ENCODE measurements around the gene NFXL1. TPM values are rescaled to one million over a fixed set of nuclear protein-coding genes. Genes with fewer than 3 reads are reported as not detected.

The NFXL1 gene
- polyA plus RNA-seq, 2 of the 4 experiments (the other 2 are of a cell fraction): 7.1 to 15.7 TPM

DNA sequence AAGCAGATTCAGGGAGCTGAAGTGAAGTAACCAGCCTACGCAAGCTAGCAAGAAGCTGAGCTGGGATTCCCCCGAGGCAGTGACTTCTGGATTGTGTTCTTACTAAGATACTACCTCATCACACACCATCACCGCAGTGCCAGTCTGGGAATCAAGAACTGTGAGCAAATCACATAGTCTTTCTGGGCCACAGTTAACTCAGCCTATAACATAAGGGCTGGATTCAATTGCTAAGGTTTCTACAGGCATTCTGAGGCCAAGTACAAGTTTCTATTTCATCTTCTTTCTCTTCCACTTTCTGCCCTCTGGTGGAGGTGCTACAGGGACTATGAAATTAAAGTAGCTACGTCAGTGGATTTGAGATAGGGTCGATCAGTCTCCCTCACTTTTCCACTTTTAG is 75.1 kb downstream of the NFXL1 start:
- H3K27ac ChIP-seq: no peak overlapping the region
- WGBS (ENCODE audit: missing lambda C conversion rate): 91% methylated on average over 5 of the region's 5 CpGs
- H3K4me2 ChIP-seq: no peak overlapping the region
- H3K4me3 ChIP-seq: no peak overlapping the region
- ChIA-PET POLR2A (no interaction called here), CTCF (interaction anchor here (0.7 to 1.5 kb wide), 3 partner anchors 8 to 180 kb away, joined by 3 to 4 read pairs (median 3); no protein-coding TSS in a partner anchor)
- FAIRE-seq: no peak
- H3K4me1 ChIP-seq: 0 out of 3 replicates have a peak, but pooled peaks cover 3% of the 10 kb centered on the region
- no peak for TF ChIP-seq BHLHE40 (IDR thresholded peaks at IDR 0.05; ENCODE audit: low read depth, low read length)
- no peak for TF ChIP-seq FOXS1 (CRISPR knock-in tag; IDR thresholded peaks at IDR 0.05)
- TF ChIP-seq, protein P1, sequence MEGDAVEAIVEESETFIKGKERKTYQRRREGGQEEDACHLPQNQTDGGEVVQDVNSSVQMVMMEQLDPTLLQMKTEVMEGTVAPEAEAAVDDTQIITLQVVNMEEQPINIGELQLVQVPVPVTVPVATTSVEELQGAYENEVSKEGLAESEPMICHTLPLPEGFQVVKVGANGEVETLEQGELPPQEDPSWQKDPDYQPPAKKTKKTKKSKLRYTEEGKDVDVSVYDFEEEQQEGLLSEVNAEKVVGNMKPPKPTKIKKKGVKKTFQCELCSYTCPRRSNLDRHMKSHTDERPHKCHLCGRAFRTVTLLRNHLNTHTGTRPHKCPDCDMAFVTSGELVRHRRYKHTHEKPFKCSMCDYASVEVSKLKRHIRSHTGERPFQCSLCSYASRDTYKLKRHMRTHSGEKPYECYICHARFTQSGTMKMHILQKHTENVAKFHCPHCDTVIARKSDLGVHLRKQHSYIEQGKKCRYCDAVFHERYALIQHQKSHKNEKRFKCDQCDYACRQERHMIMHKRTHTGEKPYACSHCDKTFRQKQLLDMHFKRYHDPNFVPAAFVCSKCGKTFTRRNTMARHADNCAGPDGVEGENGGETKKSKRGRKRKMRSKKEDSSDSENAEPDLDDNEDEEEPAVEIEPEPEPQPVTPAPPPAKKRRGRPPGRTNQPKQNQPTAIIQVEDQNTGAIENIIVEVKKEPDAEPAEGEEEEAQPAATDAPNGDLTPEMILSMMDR (IDR thresholded peaks at IDR 0.05): no peak
- no peak for TF ChIP-seq POLR2A (IDR thresholded peaks at IDR 0.05; ENCODE audit: low read length)
- TF ChIP-seq HOXA7 (CRISPR knock-in tag; IDR thresholded peaks at IDR 0.05): no peak
- TF ChIP-seq CEBPB (IDR thresholded peaks at IDR 0.05): no peak
- no peak for TF ChIP-seq NFE2L2 (conservative IDR thresholded peaks at IDR 0.05; ENCODE audit: low read length)
- no peak for TF ChIP-seq EHMT2 (IDR thresholded peaks at IDR 0.05; ENCODE audit: low read depth)
- TF ChIP-seq, protein P2, sequence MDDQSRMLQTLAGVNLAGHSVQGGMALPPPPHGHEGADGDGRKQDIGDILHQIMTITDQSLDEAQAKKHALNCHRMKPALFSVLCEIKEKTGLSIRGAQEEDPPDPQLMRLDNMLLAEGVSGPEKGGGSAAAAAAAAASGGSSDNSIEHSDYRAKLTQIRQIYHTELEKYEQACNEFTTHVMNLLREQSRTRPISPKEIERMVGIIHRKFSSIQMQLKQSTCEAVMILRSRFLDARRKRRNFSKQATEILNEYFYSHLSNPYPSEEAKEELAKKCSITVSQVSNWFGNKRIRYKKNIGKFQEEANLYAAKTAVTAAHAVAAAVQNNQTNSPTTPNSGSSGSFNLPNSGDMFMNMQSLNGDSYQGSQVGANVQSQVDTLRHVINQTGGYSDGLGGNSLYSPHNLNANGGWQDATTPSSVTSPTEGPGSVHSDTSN (IDR thresholded peaks at IDR 0.05): no peak
- peak in 1 of 2 experiments; percentile 1 for DNase-seq (ENCODE audit: low read depth in 1 of 2, low spot score in 1 of 2)
- H3K9me3 ChIP-seq: no peaks in the 10 kb centered on the region
- ATAC-seq: no peak

DNA sequence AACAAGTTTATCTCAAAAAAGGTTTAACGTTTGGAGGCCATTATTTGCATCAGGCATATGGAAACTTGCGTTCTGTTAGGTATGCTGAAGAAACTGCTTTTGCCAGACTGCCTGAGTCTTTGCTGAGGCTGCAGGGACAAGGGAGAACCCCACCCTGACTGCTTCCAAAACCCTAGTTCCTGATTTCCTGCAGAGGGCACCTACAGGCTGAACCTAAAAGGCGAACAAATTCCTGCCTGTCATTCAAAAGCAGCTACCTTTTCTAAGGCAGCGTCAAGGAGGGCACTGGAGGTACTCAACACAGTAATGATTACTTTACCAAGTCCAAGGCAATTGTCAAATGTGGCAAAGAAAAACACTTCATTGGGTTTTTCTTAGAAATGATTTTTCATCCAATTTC is 75.9 kb downstream of the NFXL1 start:
- no peak for DNase-seq (ENCODE audit: low read depth in 1 of 2, low spot score in 1 of 2)
- H3K4me3 ChIP-seq: no peak overlapping the region
- no peak overlapping the region for H3K4me2 ChIP-seq
- ChIA-PET CTCF (no interaction called here), POLR2A (no interaction called here)
- 0 out of 3 replicates have a peak, but pooled peaks cover 3% of the 10 kb centered on the region for H3K4me1 ChIP-seq
- H3K27ac ChIP-seq: no peak overlapping the region
- peaks cover 2% of the 10 kb centered on the region; the same call in 1 of the 3 replicates for H3K9me3 ChIP-seq
- WGBS (ENCODE audit: missing lambda C conversion rate): 79% methylated on average over 4 of the region's 4 CpGs
- ATAC-seq: no peak
- FAIRE-seq: no peak
- TF ChIP-seq HOXB13 (CRISPR knock-in tag; IDR thresholded peaks at IDR 0.05; ENCODE audit: low read depth) (no peak), HEYL (CRISPR knock-in tag; IDR thresholded peaks at IDR 0.05) (no peak), ZNF302 (CRISPR knock-in tag; IDR thresholded peaks at IDR 0.05) (no peak), GATA3 (IDR thresholded peaks at IDR 0.05; ENCODE audit: borderline replicate concordance) (no peak), CHD2 (IDR thresholded peaks at IDR 0.05; ENCODE audit: low read length, partially characterized antibody) (no peak), MYC (IDR thresholded peaks at IDR 0.05; ENCODE audit: borderline replicate concordance, low read length) (no peak)

DNA sequence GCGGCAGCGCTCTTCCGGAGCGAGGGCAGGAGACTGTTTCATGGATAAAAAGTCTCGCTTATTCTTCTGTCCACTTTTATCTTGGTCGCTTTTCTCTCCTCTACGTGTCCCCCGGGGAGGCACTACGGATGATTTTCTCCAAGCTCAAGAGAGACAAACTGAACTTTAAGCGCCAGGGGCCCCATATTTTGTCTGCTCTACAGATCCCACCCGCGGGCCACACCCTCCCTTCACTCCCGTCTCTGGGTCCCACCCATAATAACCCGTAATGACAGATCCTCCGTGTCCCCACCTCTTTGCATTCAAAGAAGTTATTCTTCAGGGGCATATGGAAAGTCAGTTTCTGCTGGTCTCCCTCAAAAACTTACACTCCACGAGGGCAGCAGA is 76.5 kb downstream of the NFXL1 start, which contains the start of gene CORIN:
Gene CORIN, minus strand, starts transcription at position 160 of the 387 bp plus-strand sequence. Its CDS starts 118 bp downstream, at position 42.
- 78% methylated on average over 15 of the region's 16 CpGs for WGBS (ENCODE audit: missing lambda C conversion rate)
- peaks cover 3% of the 10 kb centered on the region; the same call in 1 of the 3 replicates for H3K9me3 ChIP-seq
- 0 out of 3 replicates have a peak, but pooled peaks cover 3% of the 10 kb centered on the region for H3K4me1 ChIP-seq
- CTCF ChIA-PET: interaction anchor here (1.7 to 1.8 kb wide), 2 partner anchors 132 to 169 kb away, joined by 8 to 13 read pairs; no protein-coding TSS in a partner anchor
- no peak for TF ChIP-seq POLR2A (IDR thresholded peaks at IDR 0.05; ENCODE audit: low read length)
- peak within 1 kb of the TSS; percentile 99 for H3K4me2 ChIP-seq
- FAIRE-seq (no peak), DNase-seq (ENCODE audit: low read depth in 1 of 2, low spot score in 1 of 2) (no peak), ATAC-seq (no peak)
- H3K27ac ChIP-seq: peak within 1 kb of the TSS; percentile 31 to 78; a peak in 3 of 6 replicates
- peak within 1 kb of the TSS; percentile 58 for H3K4me3 ChIP-seq
- POLR2A ChIA-PET: no interaction called here

DNA sequence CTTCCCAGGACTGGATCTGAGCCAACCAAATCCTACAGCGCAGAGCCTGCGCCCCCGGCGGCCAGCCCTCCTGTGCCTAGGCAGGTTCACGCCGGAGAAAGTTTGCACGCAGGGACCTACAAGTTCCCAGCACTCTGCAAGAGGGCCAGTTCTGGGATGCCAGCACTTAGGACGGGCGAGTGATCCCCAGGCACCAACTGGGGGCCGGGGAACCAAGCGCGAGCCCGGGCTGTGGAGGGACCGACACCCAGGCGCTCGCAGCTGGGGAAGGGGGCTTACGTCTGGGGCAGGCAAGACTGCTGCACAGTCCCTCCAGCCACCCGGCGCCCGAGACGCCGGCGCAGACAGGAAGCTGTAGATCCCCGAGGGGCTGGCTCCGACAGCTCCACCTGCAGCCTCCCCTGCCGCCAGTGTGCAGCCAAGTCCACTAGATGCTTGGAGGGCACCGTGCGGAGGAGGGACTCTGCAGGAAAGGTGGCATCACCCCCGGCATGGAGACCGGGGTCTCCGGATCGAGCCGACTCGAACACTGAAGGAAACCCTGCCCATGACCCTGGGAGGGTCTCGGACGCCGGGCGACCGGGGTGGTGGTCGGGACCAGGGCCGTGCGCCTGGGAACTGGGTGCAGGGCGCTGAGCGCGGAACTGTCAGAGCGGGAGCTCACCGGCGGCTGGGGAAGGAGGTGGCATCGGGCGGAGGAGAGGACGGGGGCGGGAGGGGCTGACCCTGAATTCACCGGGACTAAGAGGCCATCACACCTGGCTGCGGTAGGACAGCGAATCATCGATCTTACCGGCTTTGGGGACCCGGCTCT is 77.1 kb downstream of the NFXL1 start:
- POLR2A ChIA-PET: no interaction called here
- CTCF ChIA-PET: interaction anchor here (0.6 to 1.8 kb wide), 17 partner anchors 13 to 174 kb away, joined by 3 to 13 read pairs (median 4); no protein-coding TSS in a partner anchor
- H3K4me3 ChIP-seq: peak overlapping the region; percentile 58
- FAIRE-seq (no peak), ATAC-seq (peak; percentile 73 to 78), DNase-seq (ENCODE audit: low read depth in 1 of 2, low spot score in 1 of 2) (peak; percentile 6 to 11)
- 0 out of 3 replicates have a peak, but pooled peaks cover 3% of the 10 kb centered on the region for H3K4me1 ChIP-seq
- peak overlapping the region; percentile 31 to 78; a peak in 3 of 6 replicates for H3K27ac ChIP-seq
- peaks cover 3% of the 10 kb centered on the region; the same call in 1 of the 3 replicates for H3K9me3 ChIP-seq
- peak overlapping the region; percentile 99 for H3K4me2 ChIP-seq
- 55% methylated on average over 24 of the region's 58 CpGs for WGBS (ENCODE audit: missing lambda C conversion rate)
- no peak for TF ChIP-seq CBX8 (IDR thresholded peaks at IDR 0.05)
- TF ChIP-seq, protein P3, sequence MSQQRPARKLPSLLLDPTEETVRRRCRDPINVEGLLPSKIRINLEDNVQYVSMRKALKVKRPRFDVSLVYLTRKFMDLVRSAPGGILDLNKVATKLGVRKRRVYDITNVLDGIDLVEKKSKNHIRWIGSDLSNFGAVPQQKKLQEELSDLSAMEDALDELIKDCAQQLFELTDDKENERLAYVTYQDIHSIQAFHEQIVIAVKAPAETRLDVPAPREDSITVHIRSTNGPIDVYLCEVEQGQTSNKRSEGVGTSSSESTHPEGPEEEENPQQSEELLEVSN (IDR thresholded peaks at IDR 0.05; ENCODE audit: borderline replicate concordance, low read depth): no peak
- no peak for TF ChIP-seq CEBPB (IDR thresholded peaks at IDR 0.05)
- no peak for TF ChIP-seq FOSB (CRISPR knock-in tag; IDR thresholded peaks at IDR 0.05)
- no peak for TF ChIP-seq CBX2 (IDR thresholded peaks at IDR 0.05; ENCODE audit: borderline replicate concordance, low read depth)
- no peak for TF ChIP-seq JUN (IDR thresholded peaks at IDR 0.05)
- no peak for TF ChIP-seq ZC3H11A (IDR thresholded peaks at IDR 0.05)
- TF ChIP-seq CHD4 (IDR thresholded peaks at IDR 0.05; ENCODE audit: borderline replicate concordance): no peak
- no peak for TF ChIP-seq HOXA7 (CRISPR knock-in tag; IDR thresholded peaks at IDR 0.05)
- no peak for TF ChIP-seq EHF (CRISPR knock-in tag; IDR thresholded peaks at IDR 0.05)
- TF ChIP-seq HEYL (CRISPR knock-in tag; IDR thresholded peaks at IDR 0.05): no peak
- TF ChIP-seq POLR2AphosphoS2 (conservative IDR thresholded peaks at IDR 0.05; ENCODE audit: low read length): no peak
- TF ChIP-seq, protein P4, sequence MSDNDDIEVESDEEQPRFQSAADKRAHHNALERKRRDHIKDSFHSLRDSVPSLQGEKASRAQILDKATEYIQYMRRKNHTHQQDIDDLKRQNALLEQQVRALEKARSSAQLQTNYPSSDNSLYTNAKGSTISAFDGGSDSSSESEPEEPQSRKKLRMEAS (IDR thresholded peaks at IDR 0.05): no peak
- TF ChIP-seq RCOR1 (IDR thresholded peaks at IDR 0.05; ENCODE audit: low read depth, low read length): no peak
- no peak for TF ChIP-seq TFCP2L1 (CRISPR knock-in tag; IDR thresholded peaks at IDR 0.05)
